Mesodermal cell (in vitro differentiated cells): ENCODE results near the gene NOL4L.

Experiments used
- H3K27ac ChIP-seq: 2 replicates; pipeline ENCODE4 v1.7.0; 2013; ENCODE audit warnings: mild to moderate bottlenecking, low read depth, low read length, moderate library complexity; ENCODE audit not compliant: severe bottlenecking
- H3K36me3 ChIP-seq: 2 replicates; pipeline ENCODE4 v1.7.1; 2013; ENCODE audit warnings: mild to moderate bottlenecking, low read length, moderate library complexity; ENCODE audit not compliant: control insufficient read depth, insufficient read depth
- H3K4me1 ChIP-seq: one replicate; pipeline ENCODE4 v1.7.1; 2013; ENCODE audit warnings: mild to moderate bottlenecking, low read length; ENCODE audit not compliant: insufficient read depth, control insufficient read depth, poor library complexity, severe bottlenecking
- H3K4me3 ChIP-seq: 2 replicates; pipeline ENCODE4 v1.7.0; 2013; ENCODE audit warnings: low read length, control low read depth, mild to moderate bottlenecking; ENCODE audit not compliant: insufficient read depth, poor library complexity, severe bottlenecking; ENCODE audit errors: extremely low read depth
- H3K9me3 ChIP-seq: 2 replicates; pipeline ENCODE4 v1.7.1; 2013; ENCODE audit warnings: mild to moderate bottlenecking, low read length, moderate library complexity; ENCODE audit not compliant: control insufficient read depth
- WGBS, 2 experiments: methylation state at CpG; one replicate each; pipeline ENCODE4 v1.1.5; 2013; ENCODE audit warnings: missing lambda C conversion rate in 2 of 2; ENCODE audit not compliant: insufficient coverage in 2 of 2; 5-methylcytosine and 5-hydroxymethylcytosine counted together

Gene NOL4L

DNA sequence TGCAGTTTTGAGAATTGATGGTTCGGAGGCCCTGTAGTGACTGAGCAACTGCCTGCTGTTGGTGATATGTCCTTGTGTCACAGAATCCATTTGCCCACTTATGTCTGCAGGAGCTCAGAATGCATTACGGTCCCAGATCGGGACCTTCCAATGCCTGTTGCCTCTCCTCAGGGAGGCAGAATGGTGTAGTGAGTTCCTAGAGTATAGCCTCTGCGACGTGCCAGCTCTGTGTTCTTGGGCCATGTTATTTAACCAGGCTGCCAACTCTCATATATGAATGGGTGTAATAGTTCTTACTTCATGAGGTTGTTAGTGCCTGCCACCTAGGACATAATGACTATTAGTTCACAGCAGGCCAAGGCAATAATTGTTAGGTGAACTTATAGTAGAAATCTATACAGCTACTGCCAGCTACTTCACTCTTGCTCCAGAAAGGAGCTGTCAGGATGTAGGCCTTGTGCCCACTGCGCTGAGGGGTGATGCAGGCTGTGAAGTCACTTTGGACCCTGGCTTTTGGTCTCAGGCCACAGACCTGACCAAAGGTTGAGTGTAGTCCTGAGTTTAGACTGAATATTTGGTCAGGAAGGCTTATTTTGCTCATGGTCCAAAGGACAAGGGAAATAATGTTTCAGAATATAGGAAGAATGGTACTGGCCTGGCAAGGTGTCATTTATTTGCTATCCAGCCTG is 144.9 kb downstream of the NOL4L start:
- Histone ChIP-seq H3K9me3 (no peaks in the 10 kb centered on the region), H3K4me3 (no peak overlapping the region), H3K27ac (no peak overlapping the region), H3K4me1 (peaks cover 12% of the 10 kb centered on the region), H3K36me3 (peaks cover 94% of the 10 kb centered on the region)
- 95 to 100% methylated on average over 4 to 6 of the region's 6 CpGs for WGBS, 2 experiments

DNA sequence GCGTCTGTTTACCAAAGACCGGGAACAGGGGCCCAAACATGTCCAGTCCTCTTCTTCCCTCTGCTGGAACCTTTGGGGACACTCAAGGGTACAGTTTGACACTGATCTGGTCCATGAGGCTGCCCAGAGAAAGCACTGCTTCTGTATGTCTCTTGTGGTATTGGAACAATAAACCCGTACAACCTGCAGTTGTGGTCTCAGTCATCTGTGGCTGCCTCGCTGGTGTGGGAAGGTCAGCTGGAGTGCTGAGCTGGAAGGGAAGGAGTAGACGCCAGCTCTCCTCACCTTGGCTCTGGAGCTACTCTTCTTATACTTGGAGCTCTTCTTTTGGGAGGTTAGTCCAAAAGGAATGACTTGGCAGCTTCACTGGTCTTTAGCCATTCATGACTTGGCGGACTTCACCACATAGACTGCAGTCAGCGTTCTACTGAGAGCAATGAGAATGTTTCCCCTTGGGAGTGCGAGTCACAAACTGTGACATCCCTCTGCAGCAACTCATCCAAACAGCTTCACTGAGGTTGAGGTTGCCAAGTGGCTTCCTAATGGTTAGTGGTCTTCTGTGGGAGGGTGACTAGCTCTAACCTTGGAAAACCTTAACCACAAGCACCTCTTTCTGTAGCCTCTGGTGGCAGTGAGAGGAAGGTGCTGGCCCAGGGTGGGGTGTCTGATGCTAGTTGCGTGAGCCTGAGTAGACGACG is 145.9 kb downstream of the NOL4L start:
- H3K4me1 ChIP-seq, result peaks cover 7% of the 10 kb centered on the region
- no peaks in the 10 kb centered on the region for H3K9me3 ChIP-seq
- H3K27ac ChIP-seq, result no peak overlapping the region
- 93 to 97% methylated on average over 6 to 8 of the region's 11 CpGs for whole genome bisulfite sequencing, 2 experiments
- H3K36me3 ChIP-seq, result peaks cover 94% of the 10 kb centered on the region
- no peak overlapping the region for H3K4me3 ChIP-seq

DNA sequence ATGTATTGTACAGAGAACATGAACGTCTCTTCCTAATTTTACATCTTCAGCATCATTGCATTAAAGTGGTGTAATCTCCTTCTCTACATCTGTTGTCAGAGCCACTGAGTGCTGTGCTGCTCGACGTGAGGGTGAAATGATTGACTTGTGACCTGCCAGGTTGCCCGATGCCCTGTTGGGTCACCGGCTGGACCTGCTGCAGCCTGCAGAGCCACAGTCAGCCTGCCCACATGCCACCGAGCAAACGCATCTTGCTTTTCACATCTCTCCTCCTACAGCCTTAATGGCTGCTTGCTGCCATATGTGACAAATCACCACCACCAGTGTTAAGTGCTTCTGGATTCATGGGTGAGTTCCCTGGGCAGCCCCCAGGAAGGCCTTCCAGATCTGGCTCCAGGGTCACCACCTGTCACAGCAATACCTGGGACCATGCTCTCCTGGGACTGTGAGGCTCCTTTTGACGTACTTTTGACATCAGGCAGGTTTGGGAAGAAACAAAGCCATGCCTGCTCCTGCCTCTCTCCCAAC is 146.7 kb downstream of the NOL4L start:
- H3K36me3 ChIP-seq, result peaks cover 95% of the 10 kb centered on the region
- H3K9me3 ChIP-seq, result no peaks in the 10 kb centered on the region
- H3K4me3 ChIP-seq, result no peak overlapping the region
- peaks cover 7% of the 10 kb centered on the region for H3K4me1 ChIP-seq
- WGBS, 2 experiments, result 96 to 97% methylated on average over 7 of the region's 8 CpGs
- no peak overlapping the region for H3K27ac ChIP-seq

DNA sequence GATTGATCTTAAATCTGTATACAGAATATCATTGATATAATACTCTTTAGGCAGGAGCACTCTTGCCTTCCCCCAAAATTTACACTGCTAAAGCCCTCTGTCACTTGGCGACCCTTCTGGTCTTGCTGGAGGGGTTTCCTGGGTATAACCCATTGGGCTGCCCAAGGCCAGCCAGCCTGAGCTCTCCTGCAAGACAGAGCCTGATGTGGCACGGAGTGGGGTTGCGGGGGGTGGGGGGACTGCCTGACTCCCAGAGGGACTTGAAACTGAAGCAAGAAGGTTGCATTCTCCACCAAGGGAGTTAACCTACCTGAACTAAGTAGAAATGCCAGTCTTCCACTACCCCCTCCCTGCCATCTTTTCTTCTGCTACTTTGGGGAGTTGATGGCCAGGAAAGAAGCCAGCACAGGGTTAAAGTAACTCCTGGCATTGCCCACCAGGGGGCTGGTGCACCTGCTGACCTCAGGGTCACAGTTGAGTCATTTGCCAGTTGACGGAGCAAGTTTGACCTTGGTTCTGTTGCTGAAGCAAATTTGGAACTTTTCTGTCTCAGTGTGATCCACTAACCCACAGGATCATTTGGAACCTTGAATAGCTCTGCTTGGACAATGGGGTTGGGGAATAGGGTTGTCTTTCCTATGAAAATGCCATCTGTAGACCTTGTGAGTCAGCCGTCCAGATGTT is 147.6 kb downstream of the NOL4L start:
- Histone ChIP-seq H3K4me1 (peaks cover 7% of the 10 kb centered on the region), H3K4me3 (no peak overlapping the region), H3K36me3 (peaks cover 98% of the 10 kb centered on the region), H3K9me3 (no peaks in the 10 kb centered on the region), H3K27ac (no peak overlapping the region)
- 83 to 90% methylated on average over 2 of the region's 5 CpGs for whole genome bisulfite sequencing, 2 experiments

DNA sequence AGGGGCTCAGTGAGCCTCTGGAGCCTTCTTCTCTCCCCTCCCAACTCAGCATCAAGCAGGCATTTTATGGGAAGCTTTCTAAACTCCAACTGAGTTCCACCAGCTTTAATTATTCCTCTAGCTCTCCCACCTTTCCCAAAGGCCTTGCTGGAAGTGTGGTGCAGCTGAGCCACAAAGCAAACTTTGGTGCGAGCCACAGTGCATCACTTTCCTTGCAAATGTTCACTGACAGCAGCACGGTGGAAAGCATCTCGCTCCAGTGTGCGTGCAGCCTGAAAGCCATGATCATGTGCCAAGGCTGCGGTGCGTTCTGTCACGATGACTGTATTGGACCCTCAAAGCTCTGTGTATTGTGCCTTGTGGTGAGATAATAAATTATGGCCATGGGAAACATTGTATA is 148.2 kb downstream of the NOL4L start:
- 97 to 99% methylated on average over 7 of the region's 7 CpGs for WGBS, 2 experiments

DNA sequence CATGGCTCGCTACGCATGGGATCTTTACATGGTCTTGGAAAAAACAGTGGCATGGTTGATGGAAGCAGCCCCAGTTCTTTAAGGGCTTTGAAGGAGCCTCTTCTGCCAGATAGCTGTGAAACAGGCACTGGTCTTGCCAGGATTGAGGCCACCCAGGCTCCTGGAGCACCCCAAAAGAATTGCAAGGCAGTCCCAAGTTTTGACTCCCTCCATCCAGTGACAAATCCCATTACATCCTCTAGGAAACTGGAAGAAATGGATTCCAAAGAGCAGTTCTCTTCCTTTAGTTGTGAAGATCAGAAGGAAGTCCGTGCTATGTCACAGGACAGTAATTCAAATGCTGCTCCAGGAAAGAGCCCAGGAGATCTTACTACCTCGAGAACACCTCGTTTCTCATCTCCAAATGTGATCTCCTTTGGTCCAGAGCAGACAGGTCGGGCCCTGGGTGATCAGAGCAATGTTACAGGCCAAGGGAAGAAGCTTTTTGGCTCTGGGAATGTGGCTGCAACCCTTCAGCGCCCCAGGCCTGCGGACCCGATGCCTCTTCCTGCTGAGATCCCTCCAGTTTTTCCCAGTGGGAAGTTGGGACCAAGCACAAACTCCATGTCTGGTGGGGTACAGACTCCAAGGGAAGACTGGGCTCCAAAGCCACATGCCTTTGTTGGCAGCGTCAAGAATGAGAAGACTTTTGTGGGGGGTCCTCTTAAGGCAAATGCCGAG is 148.8 kb downstream of the NOL4L start:
- no peaks in the 10 kb centered on the region for H3K9me3 ChIP-seq
- no peak overlapping the region for H3K27ac ChIP-seq
- WGBS, 2 experiments, result 97 to 98% methylated on average over 9 to 10 of the region's 11 CpGs
- H3K4me3 ChIP-seq, result no peak overlapping the region
- H3K36me3 ChIP-seq, result peaks cover 100% of the 10 kb centered on the region
- peaks cover 8% of the 10 kb centered on the region for H3K4me1 ChIP-seq

More for the DNA sequence above, 148.2 kb downstream of the NOL4L start:
- Histone ChIP-seq H3K27ac (no peak overlapping the region), H3K4me1 (peaks cover 12% of the 10 kb centered on the region), H3K36me3 (peaks cover 100% of the 10 kb centered on the region), H3K9me3 (no peaks in the 10 kb centered on the region), H3K4me3 (no peak overlapping the region)

DNA sequence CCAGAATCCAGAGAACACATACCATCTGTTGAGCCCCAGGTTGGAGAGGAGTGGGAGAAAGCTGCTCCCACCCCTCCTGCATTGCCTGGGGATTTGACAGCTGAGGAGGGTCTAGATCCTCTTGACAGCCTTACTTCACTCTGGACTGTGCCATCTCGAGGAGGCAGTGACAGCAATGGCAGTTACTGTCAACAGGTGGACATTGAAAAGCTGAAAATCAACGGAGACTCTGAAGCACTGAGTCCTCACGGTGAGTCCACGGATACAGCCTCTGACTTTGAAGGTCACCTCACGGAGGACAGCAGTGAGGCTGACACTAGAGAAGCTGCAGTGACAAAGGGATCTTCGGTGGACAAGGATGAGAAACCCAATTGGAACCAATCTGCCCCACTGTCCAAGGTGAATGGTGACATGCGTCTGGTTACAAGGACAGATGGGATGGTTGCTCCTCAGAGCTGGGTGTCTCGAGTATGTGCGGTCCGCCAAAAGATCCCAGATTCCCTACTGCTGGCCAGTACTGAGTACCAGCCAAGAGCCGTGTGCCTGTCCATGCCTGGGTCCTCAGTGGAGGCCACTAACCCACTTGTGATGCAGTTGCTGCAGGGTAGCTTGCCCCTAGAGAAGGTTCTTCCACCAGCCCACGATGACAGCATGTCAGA is 149.6 kb downstream of the NOL4L start:
- WGBS, 2 experiments, result 94 to 98% methylated on average over 11 of the region's 12 CpGs
- no peak overlapping the region for H3K27ac ChIP-seq
- H3K9me3 ChIP-seq, result no peaks in the 10 kb centered on the region
- H3K4me3 ChIP-seq, result no peak overlapping the region
- H3K4me1 ChIP-seq, result peaks cover 5% of the 10 kb centered on the region
- H3K36me3 ChIP-seq, result peaks cover 100% of the 10 kb centered on the region

DNA sequence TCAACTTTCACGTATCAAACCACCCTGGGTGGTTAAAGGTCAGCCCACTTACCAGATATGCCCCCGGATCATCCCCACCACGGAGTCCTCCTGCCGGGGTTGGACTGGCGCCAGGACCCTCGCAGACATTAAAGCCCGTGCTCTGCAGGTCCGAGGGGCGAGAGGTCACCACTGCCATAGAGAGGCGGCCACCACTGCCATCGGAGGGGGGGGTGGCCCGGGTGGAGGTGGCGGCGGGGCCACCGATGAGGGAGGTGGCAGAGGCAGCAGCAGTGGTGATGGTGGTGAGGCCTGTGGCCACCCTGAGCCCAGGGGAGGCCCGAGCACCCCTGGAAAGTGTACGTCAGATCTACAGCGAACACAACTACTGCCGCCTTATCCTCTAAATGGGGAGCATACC is 150.7 kb downstream of the NOL4L start:
- 95 to 96% methylated on average over 18 to 19 of the region's 19 CpGs for WGBS, 2 experiments
- Histone ChIP-seq H3K27ac (no peak overlapping the region), H3K4me1 (peaks cover 5% of the 10 kb centered on the region), H3K36me3 (peaks cover 100% of the 10 kb centered on the region), H3K9me3 (no peaks in the 10 kb centered on the region), H3K4me3 (no peak overlapping the region)

DNA sequence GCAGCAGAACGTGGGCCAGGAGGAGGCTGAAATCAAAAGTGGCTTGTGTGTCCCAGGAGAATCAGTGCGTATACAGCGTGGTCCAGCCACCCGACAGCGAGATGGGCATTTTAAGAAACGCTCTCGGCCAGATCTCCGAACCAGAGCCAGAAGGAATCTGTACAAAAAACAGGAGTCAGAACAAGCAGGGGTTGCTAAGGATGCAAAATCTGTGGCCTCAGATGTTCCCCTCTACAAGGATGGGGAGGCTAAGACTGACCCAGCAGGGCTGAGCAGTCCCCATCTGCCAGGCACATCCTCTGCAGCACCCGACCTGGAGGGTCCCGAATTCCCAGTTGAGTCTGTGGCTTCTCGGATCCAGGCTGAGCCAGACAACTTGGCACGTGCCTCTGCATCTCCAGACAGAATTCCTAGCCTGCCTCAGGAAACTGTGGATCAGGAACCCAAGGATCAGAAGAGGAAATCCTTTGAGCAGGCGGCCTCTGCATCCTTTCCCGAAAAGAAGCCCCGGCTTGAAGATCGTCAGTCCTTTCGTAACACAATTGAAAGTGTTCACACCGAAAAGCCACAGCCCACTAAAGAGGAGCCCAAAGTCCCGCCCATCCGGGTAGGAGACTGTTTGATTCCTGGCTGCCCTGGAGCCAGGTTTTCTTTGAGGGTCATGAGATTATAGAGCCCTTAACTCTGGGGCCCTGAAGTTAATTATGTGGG is 151.7 kb downstream of the NOL4L start:
- 92 to 94% methylated on average over 16 to 20 of the region's 20 CpGs for WGBS, 2 experiments
- H3K4me3 ChIP-seq, result no peak overlapping the region
- peaks cover 5% of the 10 kb centered on the region for H3K4me1 ChIP-seq
- H3K36me3 ChIP-seq, result peaks cover 100% of the 10 kb centered on the region
- no peaks in the 10 kb centered on the region for H3K9me3 ChIP-seq
- no peak overlapping the region for H3K27ac ChIP-seq
